Hepatocyte (in vitro differentiated cells): ENCODE results near the gene SVIL. TPM values are rescaled to one million over a fixed set of nuclear protein-coding genes. Genes with fewer than 3 reads are reported as not detected.

Experiments
- DNase-seq: peaks from one replicate; pipeline ENCODE4 v3.0.0-alpha.2; 2016; ENCODE audit warnings: low spot score
- H2AFZ ChIP-seq: fragments of 200-600 bp; sonication (generic); 2 replicates; pipeline ENCODE4 v1.6.0; 2016; ENCODE audit warnings: antibody characterized with exemption, mild to moderate bottlenecking
- H3K27ac ChIP-seq: fragments of 200-600 bp; sonication (generic); 2 replicates; pipeline ENCODE4 v1.5.1; 2016; ENCODE audit warnings: mild to moderate bottlenecking
- H3K27me3 ChIP-seq: fragments of 200-600 bp; sonication (generic); 2 replicates; pipeline ENCODE4 v1.6.1; 2016
- H3K36me3 ChIP-seq: fragments of 200-600 bp; sonication (generic); replicated peaks from 2 replicates; pipeline ENCODE4 v1.5.1; 2016; ENCODE audit warnings: low read depth; ENCODE audit not compliant: insufficient read depth
- H3K4me1 ChIP-seq: fragments of 200-600 bp; sonication (generic); 2 replicates; pipeline ENCODE4 v1.5.1; 2016; ENCODE audit warnings: mild to moderate bottlenecking, moderate library complexity; ENCODE audit not compliant: insufficient read depth
- H3K4me2 ChIP-seq: fragments of 200-600 bp; sonication (generic); 2 replicates; pipeline ENCODE4 v1.6.0; 2016
- H3K4me3 ChIP-seq: fragments of 200-600 bp; sonication (generic); 2 replicates; pipeline ENCODE4 v1.5.1; 2016; ENCODE audit warnings: mild to moderate bottlenecking
- H3K79me2 ChIP-seq: fragments of 200-600 bp; sonication (generic); 2 replicates; pipeline ENCODE4 v1.6.0; 2017; ENCODE audit warnings: mild to moderate bottlenecking
- H3K9me2 ChIP-seq: fragments of 200-600 bp; sonication (generic); replicated peaks from 2 replicates; pipeline ENCODE4 v1.6.0; 2017; ENCODE audit warnings: mild to moderate bottlenecking; ENCODE audit not compliant: insufficient read depth
- H3K9me3 ChIP-seq: fragments of 200-600 bp; sonication (generic); 2 replicates; pipeline ENCODE4 v1.5.1; 2016; ENCODE audit warnings: low read depth, mild to moderate bottlenecking
- H4K20me1 ChIP-seq: fragments of 200-600 bp; sonication (generic); 2 replicates; pipeline ENCODE4 v1.6.0; 2016; ENCODE audit warnings: mild to moderate bottlenecking; ENCODE audit not compliant: insufficient read depth, poor library complexity, severe bottlenecking
- CTCF ChIP-seq: fragments of 200-600 bp; sonication (generic); IDR thresholded peaks from 2 replicates; pipeline ENCODE4 v1.5.1; 2016; ENCODE audit warnings: antibody characterized with exemption, mild to moderate bottlenecking; ENCODE audit not compliant: poor library complexity
- EZH2 ChIP-seq: fragments of 200-600 bp; sonication (generic); IDR thresholded peaks from 2 replicates; pipeline ENCODE4 v1.6.1; 2016; ENCODE audit warnings: antibody characterized with exemption, mild to moderate bottlenecking, borderline replicate concordance
- EZH2phosphoT487 ChIP-seq: fragments of 200-600 bp; sonication (generic); IDR thresholded peaks from one replicate; pipeline ENCODE4 v1.6.1; 2018; ENCODE audit warnings: antibody characterized with exemption, mild to moderate bottlenecking, low read depth, moderate library complexity; ENCODE audit not compliant: unreplicated experiment, severe bottlenecking
- WGBS: methylation state at CpG from one replicate; pipeline ENCODE4 v1.1.6; 2016; ENCODE audit warnings: low lambda C conversion rate; ENCODE audit errors: missing lambda C conversion rate; 5-methylcytosine and 5-hydroxymethylcytosine counted together
- polyA plus RNA-seq: library from polyadenylated mRNA; unstranded; fragments of >200 nt; fragmentation: Nextera tagmentation; extraction: Ambion mirVana; gene quantifications from 2 replicates; pipeline ENCODE4 v1.2.1, GENCODE V29; 2016
- total RNA-seq: library from RNA; depleted of rRNA; stranded (reverse); fragments of >200 nt; gene quantifications from 2 replicates; pipeline ENCODE4 v1.2.3, GENCODE V29; 2014

The SVIL gene
- total and polyA plus RNA-seq, 2 experiments from 2014 or later = 24.3 to 36.5 TPM

GRCh38 chr10:29652192-29652591, 17.4 kb upstream of the SVIL start:
- no peak overlapping the region for H3K27ac ChIP-seq

GRCh38 chr10:29651767-29652166, 17.0 kb upstream of the SVIL start:
- H3K9me2 ChIP-seq = no peaks in the 10 kb centered on the region
- no peak for DNase-seq
- no peak overlapping the region for H3K4me3 ChIP-seq
- no peak overlapping the region for H2AFZ ChIP-seq
- H3K36me3 ChIP-seq = no peaks in the 10 kb centered on the region
- H4K20me1 ChIP-seq = no peaks in the 10 kb centered on the region
- peaks cover 28% of the 10 kb centered on the region for H3K79me2 ChIP-seq
- H3K4me2 ChIP-seq = no peak overlapping the region
- no peak for TF ChIP-seq CTCF
- no peak for TF ChIP-seq EZH2
- TF ChIP-seq EZH2phosphoT487 = no peak
- WGBS = 92% methylated on average over 3 of the region's 3 CpGs
- H3K27me3 ChIP-seq = no peaks in the 10 kb centered on the region
- no peaks in the 10 kb centered on the region for H3K9me3 ChIP-seq
- no peak overlapping the region for H3K27ac ChIP-seq
- peaks cover 32% of the 10 kb centered on the region for H3K4me1 ChIP-seq

More at GRCh38 chr10:29652192-29652591, 17.4 kb upstream of the SVIL start:
- Histone ChIP-seq H4K20me1 (no peaks in the 10 kb centered on the region), H3K79me2 (peaks cover 29% of the 10 kb centered on the region), H3K9me3 (no peaks in the 10 kb centered on the region), H3K4me2 (no peak overlapping the region), H3K36me3 (no peaks in the 10 kb centered on the region), H3K4me3 (no peak overlapping the region), H2AFZ (no peak overlapping the region), H3K4me1 (peaks cover 28% of the 10 kb centered on the region), H3K27me3 (no peaks in the 10 kb centered on the region), H3K9me2 (no peaks in the 10 kb centered on the region)
- no peak for DNase-seq
- 100% methylated on average over 2 of the region's 2 CpGs for WGBS
- TF ChIP-seq EZH2phosphoT487 (no peak), CTCF (no peak), EZH2 (no peak)

GRCh38 chr10:29650552-29650944, 15.8 kb upstream of the SVIL start:
- H4K20me1 ChIP-seq = no peaks in the 10 kb centered on the region
- H3K4me1 ChIP-seq = peaks cover 44% of the 10 kb centered on the region
- DNase-seq = no peak
- no peaks in the 10 kb centered on the region for H3K27me3 ChIP-seq
- H3K27ac ChIP-seq = no peak overlapping the region
- TF ChIP-seq EZH2phosphoT487 (no peak), EZH2 (no peak), CTCF (no peak)
- H3K36me3 ChIP-seq = no peaks in the 10 kb centered on the region
- 97% methylated on average over 1 of the region's 1 CpG for WGBS
- H3K9me2 ChIP-seq = no peaks in the 10 kb centered on the region
- peaks cover 30% of the 10 kb centered on the region for H3K79me2 ChIP-seq
- no peak overlapping the region for H3K4me2 ChIP-seq
- no peak overlapping the region for H2AFZ ChIP-seq
- no peak overlapping the region for H3K4me3 ChIP-seq
- H3K9me3 ChIP-seq = no peaks in the 10 kb centered on the region
